Sigmoid colon (tissue), 4 donors: ENCODE measurements around the gene RACGAP1.

Experiments used
- POLR2A ChIP-seq, 2 donors: fragments of 450-650 bp; IDR thresholded peaks; one replicate each; pipeline ENCODE4 v1.6.1; 2016; ENCODE audit warnings: antibody characterized with exemption in 2 of 2, mild to moderate bottlenecking in 2 of 2, moderate library complexity in 2 of 2
- POLR2AphosphoS5 ChIP-seq, 4 donors: sonication (generic); formaldehyde crosslinking; IDR thresholded peaks; one replicate each; pipeline ENCODE4 v1.6.1; 2017; ENCODE audit warnings: antibody characterized with exemption in 4 of 4
- TF ChIP-seq, protein P1 (sequence below), 4 experiments: fragments of 450-650 bp in 3 of 4; fragments of 200-600 bp in 1 of 4; IDR thresholded peaks; one replicate each; pipeline ENCODE4 v1.5.1; 2016 to 2019; ENCODE audit warnings: antibody characterized with exemption in 4 of 4, mild to moderate bottlenecking in 3 of 4, moderate library complexity in 2 of 4

DNA sequence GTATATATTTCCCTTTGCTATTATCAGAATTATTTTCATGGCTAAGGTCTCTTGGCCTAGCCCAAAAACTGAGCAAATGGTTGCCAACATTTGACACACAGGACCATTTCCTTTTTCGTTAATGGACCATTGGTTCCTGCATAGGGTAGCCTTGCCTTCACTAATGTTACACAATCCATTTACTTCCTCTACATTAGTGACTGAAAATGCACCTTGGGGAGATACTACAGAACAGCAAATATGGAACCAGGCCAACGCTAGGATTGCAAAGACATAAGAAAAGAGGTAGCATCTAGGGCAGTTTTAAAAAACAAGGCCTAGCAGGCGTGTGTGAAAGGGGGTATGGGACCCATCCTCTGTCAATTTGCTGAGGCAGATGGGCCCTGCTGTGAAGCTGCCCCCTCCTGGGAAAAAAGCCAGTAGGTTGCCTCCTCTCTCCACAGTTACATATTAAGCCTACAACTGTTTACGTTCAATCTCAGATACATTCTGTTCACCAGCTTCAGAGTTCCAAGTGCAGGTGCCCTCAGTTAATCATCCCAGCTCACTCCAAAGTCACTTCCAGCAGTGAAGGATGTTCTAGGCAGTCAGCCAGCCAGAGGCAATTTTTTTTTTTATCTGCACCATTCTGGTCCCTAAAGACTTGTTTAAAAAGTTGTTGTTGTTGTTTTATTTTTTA, 37.5 kb downstream of the RACGAP1 start:
- TF ChIP-seq, protein P1, sequence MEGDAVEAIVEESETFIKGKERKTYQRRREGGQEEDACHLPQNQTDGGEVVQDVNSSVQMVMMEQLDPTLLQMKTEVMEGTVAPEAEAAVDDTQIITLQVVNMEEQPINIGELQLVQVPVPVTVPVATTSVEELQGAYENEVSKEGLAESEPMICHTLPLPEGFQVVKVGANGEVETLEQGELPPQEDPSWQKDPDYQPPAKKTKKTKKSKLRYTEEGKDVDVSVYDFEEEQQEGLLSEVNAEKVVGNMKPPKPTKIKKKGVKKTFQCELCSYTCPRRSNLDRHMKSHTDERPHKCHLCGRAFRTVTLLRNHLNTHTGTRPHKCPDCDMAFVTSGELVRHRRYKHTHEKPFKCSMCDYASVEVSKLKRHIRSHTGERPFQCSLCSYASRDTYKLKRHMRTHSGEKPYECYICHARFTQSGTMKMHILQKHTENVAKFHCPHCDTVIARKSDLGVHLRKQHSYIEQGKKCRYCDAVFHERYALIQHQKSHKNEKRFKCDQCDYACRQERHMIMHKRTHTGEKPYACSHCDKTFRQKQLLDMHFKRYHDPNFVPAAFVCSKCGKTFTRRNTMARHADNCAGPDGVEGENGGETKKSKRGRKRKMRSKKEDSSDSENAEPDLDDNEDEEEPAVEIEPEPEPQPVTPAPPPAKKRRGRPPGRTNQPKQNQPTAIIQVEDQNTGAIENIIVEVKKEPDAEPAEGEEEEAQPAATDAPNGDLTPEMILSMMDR (IDR thresholded peaks at IDR 0.05) = no peak
- peak in 1 of 4 donors; percentile 60 for TF ChIP-seq POLR2AphosphoS5 (IDR thresholded peaks at IDR 0.05)
- no peak for TF ChIP-seq POLR2A (IDR thresholded peaks at IDR 0.05)
